ENCODE data around the gene CST6. TPM values are rescaled to one million over a fixed set of nuclear protein-coding genes. Genes with fewer than 3 reads are reported as not detected.

CST6 gene
- total and polyA plus RNA-seq, 9 donors = 1.0 TPM; not detected in 8

GRCh38 chr11:66047541-66048365 is 35.9 kb downstream of the CST6 start:
- WGBS (ENCODE audit: insufficient coverage) = 71% methylated on average over 9 of the region's 11 CpGs
- Histone ChIP-seq H3K36me3 (ENCODE audit: control insufficient read depth, insufficient read depth, low read length) (peaks cover under 1% of the 10 kb centered on the region), H3K27ac (ENCODE audit: low read length) (no peak overlapping the region), H3K27me3 (ENCODE audit: control insufficient read depth, insufficient read depth, low read length) (peaks cover 21% of the 10 kb centered on the region), H3K9me3 (replicated peaks; ENCODE audit: control insufficient read depth, low read depth, low read length) (no peaks in the 10 kb centered on the region), H3K4me1 (ENCODE audit: control insufficient read depth, insufficient read depth, low read length) (peaks cover 19% of the 10 kb centered on the region), H3K4me3 (ENCODE audit: low read length) (no peak overlapping the region)
- no peak for DNase-seq

GRCh38 chr11:66048547-66049323 is 36.9 kb downstream of the CST6 start, which contains the start of gene GAL3ST3:
Gene GAL3ST3 (minus strand): TSS chr11:66049161. CDS start chr11:66045415, 3,746 bp downstream.
- Histone ChIP-seq H3K27ac (ENCODE audit: low read length) (no peak within 1 kb of the TSS), H3K36me3 (ENCODE audit: control insufficient read depth, insufficient read depth, low read length) (peaks cover 10% of the 10 kb centered on the region), H3K9me3 (replicated peaks; ENCODE audit: control insufficient read depth, low read depth, low read length) (no peaks in the 10 kb centered on the region), H3K4me1 (ENCODE audit: control insufficient read depth, insufficient read depth, low read length) (peaks cover 27% of the 10 kb centered on the region), H3K4me3 (ENCODE audit: low read length) (no peak within 1 kb of the TSS), H3K27me3 (ENCODE audit: control insufficient read depth, insufficient read depth, low read length) (peaks cover 21% of the 10 kb centered on the region)
- 3% methylated on average over 19 of the region's 39 CpGs for WGBS (ENCODE audit: insufficient coverage)
- no peak for DNase-seq

GRCh38 chr11:66050581-66051231 is 38.9 kb downstream of the CST6 start:
- H3K27me3 ChIP-seq (ENCODE audit: control insufficient read depth, insufficient read depth, low read length) = peaks cover 21% of the 10 kb centered on the region
- peak overlapping the region; percentile 97 for H3K27ac ChIP-seq (ENCODE audit: low read length)
- peaks cover 26% of the 10 kb centered on the region for H3K36me3 ChIP-seq (ENCODE audit: control insufficient read depth, insufficient read depth, low read length)
- H3K4me1 ChIP-seq (ENCODE audit: control insufficient read depth, insufficient read depth, low read length) = peaks cover 23% of the 10 kb centered on the region
- DNase-seq = no peak
- WGBS (ENCODE audit: insufficient coverage) = 83% methylated on average over 3 of the region's 5 CpGs
- H3K9me3 ChIP-seq (replicated peaks; ENCODE audit: control insufficient read depth, low read depth, low read length) = no peaks in the 10 kb centered on the region
- no peak overlapping the region for H3K4me3 ChIP-seq (ENCODE audit: low read length)

- Histone ChIP-seq H3K4me1 (ENCODE audit: control insufficient read depth, insufficient read depth, low read length) (peaks cover 23% of the 10 kb centered on the region), H3K9me3 (replicated peaks; ENCODE audit: control insufficient read depth, low read depth, low read length) (no peaks in the 10 kb centered on the region), H3K4me3 (ENCODE audit: low read length) (peak overlapping the region; percentile 92), H3K27ac (ENCODE audit: low read length) (peak overlapping the region; percentile 97), H3K27me3 (ENCODE audit: control insufficient read depth, insufficient read depth, low read length) (peaks cover 19% of the 10 kb centered on the region), H3K36me3 (ENCODE audit: control insufficient read depth, insufficient read depth, low read length) (peaks cover 28% of the 10 kb centered on the region)
- no peak for DNase-seq
- WGBS (ENCODE audit: insufficient coverage) = 7% methylated on average over 10 of the region's 12 CpGs
These were observed 39.6 kb downstream of the CST6 start for GRCh38 chr11:66051371-66051765.

- DNase-seq = peak; percentile 99
- peaks cover 16% of the 10 kb centered on the region for H3K27me3 ChIP-seq (ENCODE audit: control insufficient read depth, insufficient read depth, low read length)
- H3K36me3 ChIP-seq (ENCODE audit: control insufficient read depth, insufficient read depth, low read length) = peaks cover 34% of the 10 kb centered on the region
- no peaks in the 10 kb centered on the region for H3K9me3 ChIP-seq (replicated peaks; ENCODE audit: control insufficient read depth, low read depth, low read length)
- peak within 1 kb of the TSS; percentile 92 for H3K4me3 ChIP-seq (ENCODE audit: low read length)
- WGBS (ENCODE audit: insufficient coverage) = under 1% methylated on average over 83 of the region's 84 CpGs
- H3K27ac ChIP-seq (ENCODE audit: low read length) = peak within 1 kb of the TSS; percentile 97
- H3K4me1 ChIP-seq (ENCODE audit: control insufficient read depth, insufficient read depth, low read length) = peaks cover 23% of the 10 kb centered on the region
These were observed 40.2 kb downstream of the CST6 start, which contains the start of gene SF3B2 for GRCh38 chr11:66051766-66052663. Gene SF3B2 (plus strand): TSS chr11:66052364. CDS start chr11:66052385, 21 bp downstream.

- H3K9me3 ChIP-seq (replicated peaks; ENCODE audit: control insufficient read depth, low read depth, low read length) = no peaks in the 10 kb centered on the region
- peaks cover 40% of the 10 kb centered on the region for H3K36me3 ChIP-seq (ENCODE audit: control insufficient read depth, insufficient read depth, low read length)
- 2% methylated on average over 9 of the region's 17 CpGs for WGBS (ENCODE audit: insufficient coverage)
- peaks cover 23% of the 10 kb centered on the region for H3K4me1 ChIP-seq (ENCODE audit: control insufficient read depth, insufficient read depth, low read length)
- H3K27ac ChIP-seq (ENCODE audit: low read length) = peak overlapping the region; percentile 81
- no peak for DNase-seq
- peaks cover 13% of the 10 kb centered on the region for H3K27me3 ChIP-seq (ENCODE audit: control insufficient read depth, insufficient read depth, low read length)
- peak overlapping the region; percentile 92 for H3K4me3 ChIP-seq (ENCODE audit: low read length)
These were observed 40.8 kb downstream of the CST6 start for GRCh38 chr11:66052664-66052982.

GRCh38 chr11:66055021-66055420 is 43.2 kb downstream of the CST6 start:
- Histone ChIP-seq H3K4me1 (ENCODE audit: control insufficient read depth, insufficient read depth, low read length) (peaks cover 19% of the 10 kb centered on the region), H3K36me3 (ENCODE audit: control insufficient read depth, insufficient read depth, low read length) (peaks cover 62% of the 10 kb centered on the region), H3K9me3 (replicated peaks; ENCODE audit: control insufficient read depth, low read depth, low read length) (no peaks in the 10 kb centered on the region), H3K27ac (ENCODE audit: low read length) (no peak overlapping the region), H3K27me3 (ENCODE audit: control insufficient read depth, insufficient read depth, low read length) (no peaks in the 10 kb centered on the region), H3K4me3 (ENCODE audit: low read length) (no peak overlapping the region)
- DNase-seq = no peak
- WGBS (ENCODE audit: insufficient coverage) = 100% methylated on average over 3 of the region's 7 CpGs

- Histone ChIP-seq H3K27me3 (ENCODE audit: control insufficient read depth, insufficient read depth, low read length) (no peaks in the 10 kb centered on the region), H3K4me3 (ENCODE audit: low read length) (no peak overlapping the region), H3K36me3 (ENCODE audit: control insufficient read depth, insufficient read depth, low read length) (peaks cover 76% of the 10 kb centered on the region), H3K4me1 (ENCODE audit: control insufficient read depth, insufficient read depth, low read length) (peaks cover 9% of the 10 kb centered on the region), H3K9me3 (replicated peaks; ENCODE audit: control insufficient read depth, low read depth, low read length) (no peaks in the 10 kb centered on the region), H3K27ac (ENCODE audit: low read length) (no peak overlapping the region)
- no peak for DNase-seq
- WGBS (ENCODE audit: insufficient coverage) = 21% methylated on average over 4 of the region's 7 CpGs
These were observed 44.7 kb downstream of the CST6 start for GRCh38 chr11:66056501-66056900.

GRCh38 chr11:66059966-66060680 is 48.3 kb downstream of the CST6 start:
- DNase-seq = no peak
- no peak overlapping the region for H3K27ac ChIP-seq (ENCODE audit: low read length)
- WGBS (ENCODE audit: insufficient coverage) = 94% methylated on average over 6 of the region's 8 CpGs

More at GRCh38 chr11:66059966-66060680, 48.3 kb downstream of the CST6 start:
- Histone ChIP-seq H3K27me3 (ENCODE audit: control insufficient read depth, insufficient read depth, low read length) (no peaks in the 10 kb centered on the region), H3K36me3 (ENCODE audit: control insufficient read depth, insufficient read depth, low read length) (peaks cover 78% of the 10 kb centered on the region), H3K4me1 (ENCODE audit: control insufficient read depth, insufficient read depth, low read length) (no peaks in the 10 kb centered on the region), H3K9me3 (replicated peaks; ENCODE audit: control insufficient read depth, low read depth, low read length) (no peaks in the 10 kb centered on the region), H3K4me3 (ENCODE audit: low read length) (no peak overlapping the region)

Measured in muscle of leg (tissue), 11 donors.